ENCODE measurements around the gene GSN.

Gene GSN

GRCh38 chr9:121322037-121322736 lies 54.2 kb downstream of the GSN start:
- in situ Hi-C loops (cut with MboI; ENCODE audit: low sequenced_read_pairs), result loop anchor here (10.0 kb wide), 1 partner anchor 63 kb away; no protein-coding TSS in a partner anchor

GRCh38 chr9:121322737-121323448 lies 54.9 kb downstream of the GSN start:
- in situ Hi-C loops (cut with MboI; ENCODE audit: low sequenced_read_pairs), result loop anchor here (10.0 kb wide), 1 partner anchor 62 kb away; no protein-coding TSS in a partner anchor

GRCh38 chr9:121323449-121324151 lies 55.6 kb downstream of the GSN start:
- in situ Hi-C loops (cut with MboI; ENCODE audit: low sequenced_read_pairs), result loop anchor here (10.0 kb wide), 1 partner anchor 61 kb away; no protein-coding TSS in a partner anchor

- in situ Hi-C loops (cut with MboI; ENCODE audit: low sequenced_read_pairs), result loop anchor here (10.0 kb wide), 1 partner anchor 60 kb away; no protein-coding TSS in a partner anchor
Measured at GRCh38 chr9:121324316-121324715, 56.4 kb downstream of the GSN start.

- in situ Hi-C loops (cut with MboI; ENCODE audit: low sequenced_read_pairs), result loop anchor here (10.0 kb wide), 1 partner anchor 60 kb away; no protein-coding TSS in a partner anchor
Measured at GRCh38 chr9:121324755-121325154, 56.8 kb downstream of the GSN start.

- in situ Hi-C loops (cut with MboI; ENCODE audit: low sequenced_read_pairs), result loop anchor here (10.0 kb wide), 1 partner anchor 59 kb away; no protein-coding TSS in a partner anchor
Measured at GRCh38 chr9:121325387-121325786, 57.4 kb downstream of the GSN start.

GRCh38 chr9:121326130-121326838 lies 58.3 kb downstream of the GSN start:
- in situ Hi-C loops (cut with MboI; ENCODE audit: low sequenced_read_pairs), result loop anchor here (10.0 kb wide), 1 partner anchor 59 kb away; no protein-coding TSS in a partner anchor

- in situ Hi-C loops (cut with MboI; ENCODE audit: low sequenced_read_pairs), result loop anchor here (10.0 kb wide), 1 partner anchor 58 kb away; no protein-coding TSS in a partner anchor
Measured at GRCh38 chr9:121326901-121327613, 59.1 kb downstream of the GSN start.

GRCh38 chr9:121328476-121328875 lies 60.5 kb downstream of the GSN start:
- in situ Hi-C loops (cut with MboI; ENCODE audit: low sequenced_read_pairs), result loop anchor here (10.0 kb wide), 1 partner anchor 56 kb away; no protein-coding TSS in a partner anchor

- in situ Hi-C loops (cut with MboI; ENCODE audit: low sequenced_read_pairs), result loop anchor here (10.0 kb wide), 1 partner anchor 56 kb away; no protein-coding TSS in a partner anchor
Measured at GRCh38 chr9:121328876-121329681, 61.1 kb downstream of the GSN start.

- in situ Hi-C loops (cut with MboI; ENCODE audit: low sequenced_read_pairs), result no loop called here
Measured at GRCh38 chr9:121331549-121331948, 63.6 kb downstream of the GSN start.

- in situ Hi-C loops (cut with MboI; ENCODE audit: low sequenced_read_pairs), result no loop called here
Measured at GRCh38 chr9:121331992-121332685, 64.2 kb downstream of the GSN start.

GRCh38 chr9:121333950-121334773 lies 66.2 kb downstream of the GSN start:
- in situ Hi-C loops (cut with MboI; ENCODE audit: low sequenced_read_pairs), result no loop called here

GRCh38 chr9:121336665-121337064 lies 68.7 kb downstream of the GSN start:
- in situ Hi-C loops (cut with MboI; ENCODE audit: low sequenced_read_pairs), result no loop called here

GRCh38 chr9:121339437-121339836 lies 71.5 kb downstream of the GSN start:
- in situ Hi-C loops (cut with MboI; ENCODE audit: low sequenced_read_pairs), result no loop called here

- in situ Hi-C loops (cut with MboI; ENCODE audit: low sequenced_read_pairs), result no loop called here
Measured at GRCh38 chr9:121340676-121341392, 72.9 kb downstream of the GSN start.

- in situ Hi-C loops (cut with MboI; ENCODE audit: low sequenced_read_pairs), result no loop called here
Measured at GRCh38 chr9:121344184-121344583, 76.2 kb downstream of the GSN start.

Measured in HL-60/S4 treated with phorbol 12-myristate 13-acetate at 8.2 ng/mL for 4 days and 3 days (cell line).